Sigmoid colon (tissue), 4 donors: ENCODE data around the gene DIS3L2.

Source experiments
- EP300 ChIP-seq, 4 donors: sonication (generic); formaldehyde crosslinking; IDR thresholded peaks; one replicate each; pipeline ENCODE4 v1.6.1; 2017; ENCODE audit warnings: antibody characterized with exemption in 4 of 4
- POLR2A ChIP-seq, 2 donors: fragments of 450-650 bp; IDR thresholded peaks; one replicate each; pipeline ENCODE4 v1.6.1; 2016; ENCODE audit warnings: antibody characterized with exemption in 2 of 2, mild to moderate bottlenecking in 2 of 2, moderate library complexity in 2 of 2
- POLR2AphosphoS5 ChIP-seq, 4 donors: sonication (generic); formaldehyde crosslinking; IDR thresholded peaks; one replicate each; pipeline ENCODE4 v1.6.1; 2017; ENCODE audit warnings: antibody characterized with exemption in 4 of 4
- TF ChIP-seq, protein P1 (sequence below), 4 experiments: fragments of 450-650 bp in 3 of 4; fragments of 200-600 bp in 1 of 4; IDR thresholded peaks; one replicate each; pipeline ENCODE4 v1.5.1; 2016 to 2019; ENCODE audit warnings: antibody characterized with exemption in 4 of 4, mild to moderate bottlenecking in 3 of 4, moderate library complexity in 2 of 4

DNA sequence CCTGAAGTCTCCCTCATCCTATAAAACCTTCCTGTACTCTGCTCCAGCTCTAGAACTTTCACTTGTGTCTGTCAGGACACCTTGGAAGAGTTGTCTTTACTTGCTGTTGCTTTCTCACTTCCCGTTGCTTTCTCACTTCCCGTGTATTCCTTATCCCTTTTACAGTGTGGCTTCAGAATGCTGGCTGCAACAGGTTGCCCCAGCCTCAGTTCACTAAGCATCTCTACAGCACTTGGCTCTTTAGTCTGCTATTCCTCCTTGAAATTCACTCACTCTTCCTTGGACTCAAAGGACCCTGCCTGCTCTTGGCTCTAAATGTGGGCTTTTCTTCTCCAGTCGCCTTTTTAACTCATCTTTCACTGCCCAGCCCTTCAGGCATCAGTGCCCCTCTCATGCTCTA lies 254.5 kb downstream of the DIS3L2 start:
- TF ChIP-seq, protein P1, sequence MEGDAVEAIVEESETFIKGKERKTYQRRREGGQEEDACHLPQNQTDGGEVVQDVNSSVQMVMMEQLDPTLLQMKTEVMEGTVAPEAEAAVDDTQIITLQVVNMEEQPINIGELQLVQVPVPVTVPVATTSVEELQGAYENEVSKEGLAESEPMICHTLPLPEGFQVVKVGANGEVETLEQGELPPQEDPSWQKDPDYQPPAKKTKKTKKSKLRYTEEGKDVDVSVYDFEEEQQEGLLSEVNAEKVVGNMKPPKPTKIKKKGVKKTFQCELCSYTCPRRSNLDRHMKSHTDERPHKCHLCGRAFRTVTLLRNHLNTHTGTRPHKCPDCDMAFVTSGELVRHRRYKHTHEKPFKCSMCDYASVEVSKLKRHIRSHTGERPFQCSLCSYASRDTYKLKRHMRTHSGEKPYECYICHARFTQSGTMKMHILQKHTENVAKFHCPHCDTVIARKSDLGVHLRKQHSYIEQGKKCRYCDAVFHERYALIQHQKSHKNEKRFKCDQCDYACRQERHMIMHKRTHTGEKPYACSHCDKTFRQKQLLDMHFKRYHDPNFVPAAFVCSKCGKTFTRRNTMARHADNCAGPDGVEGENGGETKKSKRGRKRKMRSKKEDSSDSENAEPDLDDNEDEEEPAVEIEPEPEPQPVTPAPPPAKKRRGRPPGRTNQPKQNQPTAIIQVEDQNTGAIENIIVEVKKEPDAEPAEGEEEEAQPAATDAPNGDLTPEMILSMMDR (IDR thresholded peaks at IDR 0.05), result no peak
- TF ChIP-seq POLR2A (IDR thresholded peaks at IDR 0.05) (no peak), POLR2AphosphoS5 (IDR thresholded peaks at IDR 0.05) (no peak), EP300 (IDR thresholded peaks at IDR 0.05) (no peak)
